GM19452 (cell line): ENCODE measurements around the gene MAPK8IP3.

Experiments used
- ATAC-seq: cut with Tn5 transposase; IDR thresholded peaks from one replicate; pipeline ENCODE4 v1.9.1; 2021; ENCODE audit not compliant: unreplicated experiment

MAPK8IP3 gene

GRCh38 chr16:1762196-1762878, 56.3 kb downstream of the MAPK8IP3 start:
- no peak for ATAC-seq

- ATAC-seq: no peak
These were observed 57.0 kb downstream of the MAPK8IP3 start for GRCh38 chr16:1762879-1763520.

GRCh38 chr16:1763521-1764511, 57.8 kb downstream of the MAPK8IP3 start:
- no peak for ATAC-seq

GRCh38 chr16:1764971-1765370, 59.0 kb downstream of the MAPK8IP3 start:
- ATAC-seq: no peak

- ATAC-seq: no peak
These were observed 59.8 kb downstream of the MAPK8IP3 start for GRCh38 chr16:1765826-1766225.

- ATAC-seq: no peak
These were observed 60.2 kb downstream of the MAPK8IP3 start for GRCh38 chr16:1766231-1766630.

GRCh38 chr16:1766701-1767100, 60.7 kb downstream of the MAPK8IP3 start:
- ATAC-seq: no peak

- no peak for ATAC-seq
These were observed 61.4 kb downstream of the MAPK8IP3 start for GRCh38 chr16:1767116-1767994.

GRCh38 chr16:1768061-1768766, 62.2 kb downstream of the MAPK8IP3 start:
- ATAC-seq: no peak

GRCh38 chr16:1768767-1769401, 62.9 kb downstream of the MAPK8IP3 start:
- no peak for ATAC-seq

- ATAC-seq: no peak
These were observed 63.7 kb downstream of the MAPK8IP3 start for GRCh38 chr16:1769402-1770300.

GRCh38 chr16:1770328-1771187, 64.6 kb downstream of the MAPK8IP3 start:
- no peak for ATAC-seq

GRCh38 chr16:1771188-1771863, 65.3 kb downstream of the MAPK8IP3 start, which contains the start of gene NME3:
Gene NME3, minus strand, starts transcription at chr16:1771543. Its CDS starts 9 bp downstream, at chr16:1771534.
- no peak for ATAC-seq

- no peak for ATAC-seq
These were observed 65.9 kb downstream of the MAPK8IP3 start for GRCh38 chr16:1771864-1772361.

- peak; percentile 3 for ATAC-seq
These were observed 66.4 kb downstream of the MAPK8IP3 start, which contains the start of gene EME2 for GRCh38 chr16:1772362-1772907. Gene EME2, plus strand, starts transcription at chr16:1772810. Its CDS starts 418 bp downstream, at chr16:1773228.
